22Rv1 (cell line): ENCODE results near the gene ATP5F1A.
"Not testable (repeated sequence)": the region's sequence is repeated elsewhere in the genome, so short reads cannot be mapped to it uniquely, and the experiment has no call there.

Experiments used
- H3K27ac ChIP-seq: fragments of 450-650 bp; 2 replicates; pipeline ENCODE4 v1.5.1; 2017
- ZFX ChIP-seq: fragments of 450-650 bp; IDR thresholded peaks from 2 replicates; pipeline ENCODE4 v1.6.1; 2017; ENCODE audit warnings: antibody characterized with exemption, borderline replicate concordance
- TF ChIP-seq, protein P1 (sequence below): fragments of 450-650 bp; IDR thresholded peaks from 2 replicates; pipeline ENCODE4 v1.5.1; 2017; ENCODE audit warnings: mild to moderate bottlenecking

ATP5F1A gene

DNA sequence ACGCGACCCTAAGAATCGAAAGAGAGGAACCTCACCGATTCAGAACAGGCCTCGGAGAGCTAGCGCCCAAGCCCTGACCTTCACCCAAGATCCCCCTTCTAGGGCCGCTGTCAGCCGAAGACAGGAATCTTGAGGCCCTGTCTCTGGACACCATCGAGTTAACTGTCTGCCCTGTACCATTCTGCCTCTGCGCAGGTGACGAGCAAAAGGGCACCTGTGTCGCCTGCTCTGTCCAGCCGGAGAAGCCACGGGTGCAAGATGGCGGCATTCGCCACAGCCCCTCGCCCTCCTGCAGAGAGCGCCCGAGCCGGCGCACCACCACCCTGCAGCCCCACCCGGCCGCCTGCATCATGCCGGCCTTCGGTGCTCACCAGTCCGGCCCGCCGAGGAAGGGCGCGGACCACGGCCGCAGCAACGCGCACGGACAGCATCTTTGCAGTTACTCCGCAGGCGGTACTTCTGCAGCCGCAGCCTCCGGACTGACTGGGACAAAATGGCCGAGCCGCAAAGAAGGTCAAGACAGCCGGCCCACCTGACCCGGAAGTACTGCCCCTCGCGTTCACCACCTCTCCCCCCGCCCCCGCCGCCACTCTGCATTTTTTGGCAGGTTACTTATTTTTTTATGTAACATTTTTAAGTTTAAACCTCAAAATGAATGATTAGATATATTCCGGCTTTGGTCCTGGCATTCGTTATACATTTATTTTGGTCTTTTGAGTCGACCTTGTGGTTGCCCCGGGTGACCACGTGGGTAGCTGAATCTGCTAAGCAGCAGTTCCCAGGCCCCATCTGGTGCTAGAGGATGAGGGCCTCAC, at the start of gene ATP5F1A:
TSS of gene ATP5F1A (minus strand) at position 496 of the 815 bp plus-strand sequence. CDS start at position 431, 65 bp downstream.
- TF ChIP-seq, protein P1, sequence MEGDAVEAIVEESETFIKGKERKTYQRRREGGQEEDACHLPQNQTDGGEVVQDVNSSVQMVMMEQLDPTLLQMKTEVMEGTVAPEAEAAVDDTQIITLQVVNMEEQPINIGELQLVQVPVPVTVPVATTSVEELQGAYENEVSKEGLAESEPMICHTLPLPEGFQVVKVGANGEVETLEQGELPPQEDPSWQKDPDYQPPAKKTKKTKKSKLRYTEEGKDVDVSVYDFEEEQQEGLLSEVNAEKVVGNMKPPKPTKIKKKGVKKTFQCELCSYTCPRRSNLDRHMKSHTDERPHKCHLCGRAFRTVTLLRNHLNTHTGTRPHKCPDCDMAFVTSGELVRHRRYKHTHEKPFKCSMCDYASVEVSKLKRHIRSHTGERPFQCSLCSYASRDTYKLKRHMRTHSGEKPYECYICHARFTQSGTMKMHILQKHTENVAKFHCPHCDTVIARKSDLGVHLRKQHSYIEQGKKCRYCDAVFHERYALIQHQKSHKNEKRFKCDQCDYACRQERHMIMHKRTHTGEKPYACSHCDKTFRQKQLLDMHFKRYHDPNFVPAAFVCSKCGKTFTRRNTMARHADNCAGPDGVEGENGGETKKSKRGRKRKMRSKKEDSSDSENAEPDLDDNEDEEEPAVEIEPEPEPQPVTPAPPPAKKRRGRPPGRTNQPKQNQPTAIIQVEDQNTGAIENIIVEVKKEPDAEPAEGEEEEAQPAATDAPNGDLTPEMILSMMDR, result 0 out of 2 replicates have a peak, but pooled peaks have one; percentile 6
- no peak for TF ChIP-seq ZFX
- peak within 1 kb of the TSS; percentile 89 for H3K27ac ChIP-seq

DNA sequence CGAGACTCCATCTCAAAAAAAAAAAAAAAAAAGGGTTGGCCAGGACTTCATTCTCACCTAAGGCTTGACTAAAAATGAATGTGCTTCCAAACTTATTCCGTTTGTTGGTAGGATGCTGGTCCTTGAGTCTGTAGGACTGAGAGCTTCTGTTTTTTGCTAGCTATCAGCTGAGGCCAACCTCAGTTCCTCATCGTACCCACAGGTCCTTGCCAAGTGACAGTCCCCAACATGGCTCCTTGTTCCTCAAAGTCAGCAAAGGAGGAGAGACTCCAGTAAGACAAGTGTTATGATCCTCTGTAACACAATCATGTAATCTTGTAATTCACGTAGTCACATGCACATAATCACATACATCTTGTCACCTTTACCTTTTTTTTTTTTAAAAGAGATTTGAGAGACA, 43.1 kb upstream of the ATP5F1A start:
- TF ChIP-seq, protein P1, result no peak
- TF ChIP-seq ZFX, result no peak
- no peak overlapping the region for H3K27ac ChIP-seq

DNA sequence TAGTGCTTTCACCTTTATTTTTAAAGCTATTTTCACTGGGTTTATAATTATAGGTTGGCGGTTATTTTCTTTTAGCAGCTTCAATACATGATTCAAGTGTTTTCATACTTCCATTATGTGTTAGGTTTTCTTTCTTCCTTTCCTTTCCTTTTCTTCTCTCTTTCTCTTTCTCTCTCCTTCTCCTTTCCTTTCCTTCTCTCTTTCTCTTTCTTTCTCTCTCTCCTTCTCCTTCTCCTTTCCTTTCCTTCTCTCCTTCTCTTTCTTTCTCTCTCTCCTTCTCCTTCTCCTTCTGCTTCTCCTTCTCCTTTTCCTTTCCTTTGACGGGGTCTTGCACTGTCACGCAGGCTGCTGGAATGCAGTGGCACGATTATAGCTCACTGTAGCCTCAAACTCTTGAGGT, 42.1 kb upstream of the ATP5F1A start:
- no peak overlapping the region for H3K27ac ChIP-seq
- no peak for TF ChIP-seq ZFX
- TF ChIP-seq, protein P1, result no peak

DNA sequence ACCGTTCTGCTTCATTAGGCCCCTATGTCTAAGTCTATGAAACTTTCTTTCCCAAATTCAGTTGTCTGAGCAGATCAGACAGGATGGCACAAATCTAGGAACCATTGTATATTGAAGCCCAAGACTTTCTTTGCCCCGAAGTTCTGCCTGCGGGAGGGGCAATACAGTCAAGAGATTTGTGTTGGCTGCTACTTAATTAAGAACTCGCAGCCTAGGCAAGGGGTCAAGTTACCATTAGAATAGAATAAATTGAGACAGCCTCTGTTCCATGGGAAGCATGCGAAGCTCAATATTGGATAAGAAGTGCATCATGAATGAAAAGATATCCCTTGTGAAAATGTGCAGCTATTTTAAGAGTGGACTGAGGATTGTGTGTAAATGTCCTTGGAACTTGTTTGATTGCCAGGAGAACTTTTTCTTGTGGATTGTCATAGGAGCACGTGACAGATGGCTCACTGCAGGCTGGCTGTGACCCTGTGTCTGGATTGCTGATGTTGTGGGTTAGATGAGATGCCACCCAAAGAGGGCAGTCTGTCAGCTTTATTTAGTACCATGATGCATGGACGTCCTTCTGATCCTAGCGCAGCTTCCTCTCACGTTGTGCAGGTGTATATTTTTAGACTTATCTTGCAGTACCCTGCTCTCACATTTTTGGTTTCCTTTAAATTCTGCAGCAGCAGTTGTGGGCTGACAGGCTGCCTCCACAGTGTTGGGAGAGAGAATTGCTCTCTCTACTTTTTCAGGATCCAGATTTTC, 37.0 kb upstream of the ATP5F1A start:
- TF ChIP-seq, protein P1, result no peak
- no peak for TF ChIP-seq ZFX
- H3K27ac ChIP-seq, result no peak overlapping the region

DNA sequence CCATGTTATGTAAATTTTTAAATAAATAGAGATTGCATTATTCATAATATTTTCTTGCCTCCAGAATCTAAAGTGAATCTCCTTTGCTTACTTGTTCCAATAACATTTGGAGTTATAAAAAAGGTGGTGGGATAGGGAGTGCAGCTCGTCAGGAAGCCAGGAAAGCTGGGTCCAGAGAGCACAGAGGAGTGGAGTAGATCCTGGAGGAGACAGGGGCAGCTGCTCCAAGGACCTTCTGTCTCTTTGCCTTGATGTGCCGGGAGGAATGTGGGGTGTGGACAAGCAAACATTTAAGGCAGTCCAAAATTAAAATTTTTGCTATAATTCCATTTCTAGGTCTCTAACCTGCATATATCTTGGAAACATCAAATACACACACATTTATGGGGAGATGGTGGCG, 35.4 kb upstream of the ATP5F1A start:
- no peak overlapping the region for H3K27ac ChIP-seq
- TF ChIP-seq, protein P1, result no peak
- TF ChIP-seq ZFX, result no peak

DNA sequence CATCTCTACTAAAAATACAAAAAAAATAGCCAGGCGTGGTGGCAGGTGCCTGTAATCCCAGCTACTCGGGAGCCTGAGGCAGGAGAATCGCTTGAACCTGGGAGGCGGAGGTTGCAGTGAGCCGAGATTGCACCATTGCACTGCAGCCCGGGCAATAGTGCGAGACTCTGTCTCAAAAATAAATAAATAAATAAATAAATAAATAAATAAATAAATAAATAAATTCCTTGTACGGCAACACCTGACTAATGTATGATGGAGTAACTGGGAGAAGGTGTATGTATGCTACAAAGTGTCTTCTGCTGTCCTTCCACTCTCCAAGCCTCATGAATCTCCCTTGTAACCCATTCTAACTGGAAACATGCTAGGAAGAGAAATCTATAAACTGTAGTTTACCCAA, 32.5 kb upstream of the ATP5F1A start:
- H3K27ac ChIP-seq, result not testable (repeated sequence)

DNA sequence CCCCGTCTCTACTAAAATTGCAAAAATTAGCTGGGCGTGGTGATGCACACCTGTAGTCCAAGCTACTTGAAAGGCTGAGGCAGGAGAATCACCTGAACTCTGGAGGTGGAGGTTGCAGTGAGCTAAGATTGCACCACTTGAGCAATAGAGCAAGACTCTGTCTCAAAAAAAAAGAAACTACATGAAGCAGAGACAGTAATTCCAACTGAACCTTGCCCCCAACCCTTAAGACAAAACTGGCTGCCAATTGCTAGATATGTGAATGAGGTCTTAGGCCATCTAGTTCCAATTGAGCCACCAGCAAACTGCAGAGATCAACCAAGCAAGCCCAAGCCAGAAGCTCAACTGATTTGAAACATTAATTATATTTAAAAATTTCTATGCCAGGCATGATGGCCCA, 32.0 kb upstream of the ATP5F1A start:
- no peak for TF ChIP-seq ZFX
- TF ChIP-seq, protein P1, result no peak
- H3K27ac ChIP-seq, result no peak overlapping the region; the same call in 1 of the 2 replicates

DNA sequence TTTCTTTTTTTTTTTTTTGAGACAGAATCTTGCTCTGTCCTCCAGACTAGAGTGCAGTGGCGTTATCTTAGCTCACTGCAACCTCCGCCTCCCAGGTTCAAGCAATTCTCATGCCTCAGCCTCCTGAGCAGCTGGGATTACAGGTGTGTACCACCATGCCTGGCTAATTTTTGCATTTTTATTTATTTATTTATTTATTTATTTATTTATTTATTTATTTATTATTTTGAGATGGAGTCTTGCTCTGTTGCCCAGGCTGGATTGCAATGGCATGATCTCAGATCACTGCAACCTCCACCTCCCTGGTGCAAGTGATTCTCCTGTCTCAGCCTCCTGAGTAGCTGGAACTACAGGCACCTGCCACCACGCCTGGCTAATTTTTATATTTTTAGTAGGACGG, 28.5 kb upstream of the ATP5F1A start:
- not testable (repeated sequence) for H3K27ac ChIP-seq
